NCI-H187 treated with DMSO at 0.1 percent for 48 hours (cell line): ENCODE measurements around the gene NECAP2.
"Not testable (repeated sequence)": the region's sequence is repeated elsewhere in the genome, so short reads cannot be mapped to it uniquely, and the experiment has no call there.

Experiments used
- DNase-seq: peaks from one replicate; lab custom pipeline; 2025; lab: John Stamatoyannopoulos, UW

The NECAP2 gene

DNA sequence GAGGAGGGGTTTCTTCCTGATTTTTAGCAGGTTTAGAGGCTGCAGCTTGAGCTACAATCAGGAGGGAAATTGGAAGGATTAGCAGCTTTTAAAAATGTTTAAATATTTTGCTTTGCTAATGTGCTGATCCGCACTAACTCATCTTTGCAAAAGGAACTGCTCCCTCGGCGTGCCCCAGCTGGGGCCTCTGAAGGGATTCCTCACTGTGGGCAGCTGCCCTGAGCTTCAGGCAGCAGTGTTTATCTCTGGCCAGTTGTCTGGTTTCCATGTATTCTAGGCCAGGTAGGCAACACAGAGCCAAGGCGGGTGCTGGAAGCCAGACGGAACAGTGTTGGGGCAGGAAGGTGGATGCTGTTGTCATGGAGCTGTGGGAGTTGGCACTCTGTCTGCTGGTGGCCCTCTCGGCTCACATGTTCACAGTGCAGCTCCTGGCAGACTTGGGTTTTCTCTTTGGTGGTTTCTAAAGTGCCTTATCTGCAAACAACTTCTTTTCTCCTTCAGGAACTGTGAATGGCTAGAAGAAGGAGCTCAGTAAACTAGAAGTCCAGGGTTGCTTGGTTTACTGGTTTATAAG is 18.9 kb downstream of the NECAP2 start:
- DNase-seq = no peak

DNA sequence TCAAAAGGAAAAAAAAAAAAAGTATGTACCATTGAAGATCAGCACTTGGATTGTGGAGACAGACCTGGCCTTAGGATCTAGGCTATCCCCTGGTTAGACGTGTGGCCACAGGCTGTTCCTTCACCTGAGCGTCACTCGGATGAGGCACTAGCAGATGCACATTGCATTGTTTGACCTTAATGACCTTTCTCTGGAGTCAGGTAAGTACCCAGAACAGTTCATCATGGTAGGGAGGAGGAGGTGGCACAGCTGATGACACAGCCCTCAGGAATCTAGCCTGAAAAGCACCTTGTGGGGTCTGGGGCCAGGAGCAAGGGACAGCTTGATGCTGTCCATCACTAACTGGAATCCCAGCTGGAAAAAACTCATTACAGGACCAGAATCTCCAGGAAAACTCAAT is 21.2 kb downstream of the NECAP2 start:
- DNase-seq = no peak

GRCh38 chr1:16462773-16463330 is 22.3 kb downstream of the NECAP2 start:
- DNase-seq = no peak

GRCh38 chr1:16464917-16465625 is 24.5 kb downstream of the NECAP2 start:
- no peak for DNase-seq

- no peak for DNase-seq
Observed at GRCh38 chr1:16468558-16468957, 28.0 kb downstream of the NECAP2 start.

DNA sequence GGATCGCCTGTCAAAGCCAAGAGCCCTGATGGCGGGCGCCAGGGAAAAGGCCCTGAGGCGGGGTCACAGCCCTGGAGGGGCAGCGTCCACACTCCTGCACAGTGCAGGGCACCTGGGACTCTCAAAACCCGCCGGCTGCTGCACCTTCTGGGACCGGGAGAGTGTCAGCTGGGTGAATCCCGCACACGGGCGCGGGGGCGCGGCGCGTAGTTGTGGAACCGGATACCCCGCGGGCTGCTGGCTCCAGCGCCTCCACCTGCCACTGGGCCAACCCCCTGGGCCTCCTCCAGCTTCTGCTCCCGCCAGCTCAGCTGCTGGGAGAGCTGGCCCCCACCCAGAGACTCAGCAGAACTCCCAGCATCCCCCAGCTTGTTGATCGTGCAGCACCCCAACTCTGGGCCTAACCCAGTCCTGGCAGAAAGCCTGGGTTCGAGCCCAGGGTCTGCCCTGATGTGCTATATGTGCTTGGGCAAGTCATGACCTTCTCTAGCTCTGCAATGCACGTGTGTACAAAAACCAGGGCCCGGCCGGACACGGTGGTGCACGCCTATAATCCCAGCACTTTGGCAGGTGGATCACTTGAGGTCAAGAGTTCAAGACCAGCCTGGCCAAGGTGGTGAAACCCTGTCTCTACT is 33.8 kb downstream of the NECAP2 start:
- DNase-seq = no peak

DNA sequence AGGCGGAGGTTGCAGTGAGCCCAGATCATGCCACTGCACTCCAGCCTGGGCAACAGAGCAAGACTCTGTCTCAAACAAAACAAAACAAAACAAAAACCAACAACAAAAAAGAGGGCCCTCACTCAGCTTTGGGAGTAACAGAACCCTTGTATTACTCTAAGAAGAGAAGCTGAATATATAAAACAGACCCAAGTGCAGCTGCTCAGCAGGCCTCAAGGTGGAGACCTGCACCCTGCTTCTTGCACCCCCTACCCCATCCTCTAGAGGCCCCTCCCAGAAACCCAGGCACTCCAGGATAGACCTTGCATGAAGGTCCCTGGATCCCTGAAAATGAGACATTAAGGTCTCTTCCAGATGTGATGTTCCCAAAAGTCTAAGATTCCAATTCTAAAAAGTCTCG is 34.4 kb downstream of the NECAP2 start:
- DNase-seq = not testable (repeated sequence)

DNA sequence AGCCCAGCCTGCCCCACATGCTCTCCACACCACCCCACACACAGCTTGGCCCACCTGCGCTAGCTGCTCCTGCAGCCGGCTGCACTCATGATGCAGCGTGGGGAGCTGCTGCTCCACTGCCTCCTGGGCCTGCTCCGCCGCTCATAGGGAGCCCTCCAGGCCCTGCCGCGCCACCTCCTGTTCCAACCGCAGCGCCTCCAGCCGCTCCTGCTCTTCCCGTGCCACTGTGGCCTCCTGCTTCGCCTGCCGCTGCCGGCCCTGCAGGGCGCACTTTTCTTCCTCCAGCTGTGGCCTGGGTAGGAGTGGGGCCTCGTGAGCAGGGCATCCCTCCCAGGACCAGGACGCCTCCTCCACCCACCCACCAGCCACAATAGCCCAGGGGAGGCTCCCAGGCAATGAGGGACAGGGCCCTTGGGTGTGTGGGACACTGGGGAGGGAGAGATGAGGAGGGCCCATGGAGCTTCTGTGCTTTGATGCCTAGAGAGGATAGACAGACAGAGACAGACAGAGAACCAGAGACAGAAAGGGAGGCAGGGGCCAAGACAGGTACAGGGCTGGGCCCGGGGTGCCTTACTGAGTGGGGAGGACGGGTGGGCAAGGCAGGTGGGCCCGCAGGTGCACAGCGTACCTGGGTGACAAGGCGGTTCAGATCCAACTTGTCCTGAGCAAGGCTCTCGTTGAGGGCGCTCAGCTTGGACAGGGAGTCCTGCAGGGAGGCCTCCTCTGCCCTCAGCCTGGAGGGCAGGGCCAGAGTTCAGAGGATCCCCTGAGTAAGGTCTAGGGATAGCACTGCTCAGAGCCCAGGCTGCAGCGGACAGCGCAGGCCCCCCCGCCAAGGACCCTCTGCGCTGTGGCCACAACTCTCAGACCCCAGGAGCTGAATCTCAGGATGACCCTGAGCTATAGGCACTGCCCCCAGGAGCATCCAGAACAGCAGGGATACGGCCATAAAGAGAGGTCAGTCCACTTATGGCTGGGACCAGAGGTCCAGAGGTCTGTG is 35.5 kb downstream of the NECAP2 start:
- DNase-seq = not testable (repeated sequence)

DNA sequence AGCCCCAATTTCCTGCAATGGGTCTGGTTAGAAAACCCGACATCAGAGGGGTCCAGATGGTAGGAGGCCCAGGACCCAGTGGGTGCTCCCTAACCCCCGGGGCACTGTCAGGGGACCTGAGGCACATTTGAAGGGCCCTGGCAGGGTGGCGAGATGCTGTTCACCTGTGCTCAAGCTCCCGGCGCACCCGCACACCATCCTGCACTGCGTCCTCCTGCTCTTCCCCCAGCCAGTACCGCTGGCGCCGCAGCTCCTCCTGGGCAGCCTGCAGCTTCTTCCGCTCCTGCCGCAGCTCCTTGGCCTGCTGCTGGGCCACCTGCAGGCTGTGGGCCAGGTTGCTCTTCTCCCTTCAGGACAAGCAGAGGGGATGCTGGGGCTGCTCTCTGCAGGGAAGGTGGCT is 37.6 kb downstream of the NECAP2 start:
- no peak for DNase-seq

GRCh38 chr1:16483146-16483545 is 42.6 kb downstream of the NECAP2 start:
- DNase-seq = not testable (repeated sequence)

- DNase-seq = not testable (repeated sequence)
Observed at GRCh38 chr1:16483639-16484500, 43.3 kb downstream of the NECAP2 start.

DNA sequence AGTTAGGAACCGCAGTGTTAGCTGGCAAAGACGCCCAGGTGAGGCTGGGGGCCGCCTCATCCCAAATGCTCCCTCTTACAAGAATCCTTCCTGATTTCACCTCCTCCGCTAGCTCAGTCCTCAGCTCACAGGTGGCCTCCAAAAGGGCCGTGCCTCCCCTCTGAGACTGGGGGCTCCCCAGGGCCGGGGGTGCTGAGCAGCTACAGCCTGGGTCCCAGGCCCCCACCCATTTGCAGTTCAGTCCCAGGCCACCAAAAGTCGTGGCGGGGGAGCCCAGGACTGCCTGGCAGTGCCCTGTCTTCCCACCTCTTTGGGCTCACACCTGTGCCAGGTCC is 43.9 kb downstream of the NECAP2 start:
- DNase-seq = no peak

GRCh38 chr1:16484931-16485330 is 44.4 kb downstream of the NECAP2 start:
- no peak for DNase-seq

DNA sequence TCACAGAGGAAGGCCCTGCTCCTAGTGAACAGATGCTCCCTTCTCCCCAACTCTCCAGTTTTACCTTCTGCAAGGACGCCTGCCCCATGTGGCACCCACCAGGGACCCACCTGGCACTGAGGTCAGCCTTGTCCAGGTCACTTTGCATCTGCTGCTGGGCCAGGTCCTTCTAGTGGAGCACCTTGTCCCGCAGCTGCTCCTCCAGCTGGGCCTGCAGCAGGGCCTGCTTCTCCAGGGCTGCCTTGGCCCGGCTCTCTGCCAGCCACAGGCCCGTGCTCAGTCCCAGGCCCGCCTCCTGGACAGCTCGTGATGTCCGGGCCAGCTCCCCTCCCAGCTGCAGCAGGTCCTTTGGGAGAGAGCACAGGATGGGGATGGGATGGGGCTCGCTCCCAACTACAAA is 45.8 kb downstream of the NECAP2 start:
- not testable (repeated sequence) for DNase-seq

DNA sequence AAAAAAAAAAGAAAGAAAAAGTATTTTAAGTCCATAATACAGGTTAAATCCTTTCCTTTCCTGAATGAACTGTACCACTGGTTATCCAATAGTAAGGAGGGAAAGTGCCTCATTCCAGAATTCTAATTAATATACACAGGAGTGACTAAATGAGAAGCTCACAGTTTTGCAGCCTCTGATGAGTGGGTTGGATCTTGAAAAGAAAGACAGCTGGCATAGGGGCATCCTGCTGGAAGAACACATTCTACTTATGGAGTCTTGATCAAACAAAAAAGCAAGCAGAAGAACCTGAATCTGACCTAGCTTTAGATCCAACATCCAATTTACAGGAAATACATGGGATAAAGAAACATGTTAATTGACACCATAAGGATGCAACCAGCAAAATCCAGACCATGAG is 46.5 kb downstream of the NECAP2 start:
- DNase-seq = not testable (repeated sequence)

- not testable (repeated sequence) for DNase-seq
Observed at GRCh38 chr1:16489195-16489880, 48.8 kb downstream of the NECAP2 start.

DNA sequence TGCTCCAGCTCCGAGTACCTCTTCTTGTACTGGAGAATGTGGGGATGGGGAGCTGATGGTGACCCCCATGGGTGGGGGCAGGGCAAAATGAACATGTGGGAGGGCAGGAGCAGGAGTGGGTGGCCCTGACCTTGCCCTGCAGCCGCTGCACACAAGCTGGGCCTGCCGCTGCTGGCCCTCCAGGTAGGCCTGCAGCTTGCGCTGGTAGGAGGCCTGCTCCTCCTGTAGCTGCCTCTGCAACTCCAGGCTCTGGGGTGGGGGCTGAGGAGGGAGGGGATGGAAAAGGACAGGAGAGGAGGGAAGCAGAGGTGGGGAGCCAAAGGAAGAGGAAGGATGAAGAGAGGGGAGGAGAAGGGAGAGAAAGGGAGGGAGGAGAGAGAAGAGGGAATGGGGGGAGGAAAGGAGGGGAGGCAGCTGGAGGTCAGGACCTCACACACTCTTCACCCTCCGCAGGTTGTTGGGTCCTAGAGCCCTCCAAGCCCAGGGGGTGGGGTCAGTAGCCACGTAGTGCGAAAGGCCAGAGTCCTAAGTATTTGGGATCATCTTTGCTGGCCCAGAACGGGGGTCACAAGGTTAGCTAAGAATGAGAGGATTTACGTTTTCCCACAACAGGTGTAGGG is 50.6 kb downstream of the NECAP2 start:
- DNase-seq = no peak

GRCh38 chr1:16492937-16493336 is 52.4 kb downstream of the NECAP2 start:
- not testable (repeated sequence) for DNase-seq

GRCh38 chr1:16493731-16494130 is 53.2 kb downstream of the NECAP2 start:
- DNase-seq = not testable (repeated sequence)

- not testable (repeated sequence) for DNase-seq
Observed at GRCh38 chr1:16497474-16497904, 57.0 kb downstream of the NECAP2 start.
